NCI-H510A treated with DMSO at 0.1 percent for 48 hours (cell line): ENCODE results near the gene INTU.
"Not testable (repeated sequence)": the region's sequence is repeated elsewhere in the genome, so short reads cannot be mapped to it uniquely, and the experiment has no call there.

Experiments
- DNase-seq: peaks from one replicate; lab custom pipeline; 2025; lab: John Stamatoyannopoulos, UW

The INTU gene

GRCh38 chr4:127632420-127633403 lies at the start of gene INTU:
Gene INTU, plus strand, starts transcription at chr4:127632957. Its CDS starts 78 bp downstream, at chr4:127633035.
- peak; percentile 77 for DNase-seq

GRCh38 chr4:127586496-127586895 lies 46.3 kb upstream of the INTU start:
- not testable (repeated sequence) for DNase-seq

GRCh38 chr4:127586922-127587571 lies 45.7 kb upstream of the INTU start:
- peak; percentile 34 for DNase-seq

GRCh38 chr4:127589153-127589552 lies 43.6 kb upstream of the INTU start:
- not testable (repeated sequence) for DNase-seq

- no peak for DNase-seq
Measured at GRCh38 chr4:127598656-127599055, 34.1 kb upstream of the INTU start.

- peak; percentile 1 for DNase-seq
Measured at GRCh38 chr4:127601029-127601428, 31.7 kb upstream of the INTU start.

GRCh38 chr4:127604949-127605709 lies 27.6 kb upstream of the INTU start:
- DNase-seq = peak; percentile 67

- DNase-seq = no peak
Measured at GRCh38 chr4:127606823-127607222, 25.9 kb upstream of the INTU start.

- no peak for DNase-seq
Measured at GRCh38 chr4:127609484-127609883, 23.3 kb upstream of the INTU start.

GRCh38 chr4:127610488-127610887 lies 22.3 kb upstream of the INTU start:
- DNase-seq = no peak

GRCh38 chr4:127616898-127617297 lies 15.9 kb upstream of the INTU start:
- no peak for DNase-seq

- no peak for DNase-seq
Measured at GRCh38 chr4:127618427-127618826, 14.3 kb upstream of the INTU start.

- DNase-seq = peak; percentile 7
Measured at GRCh38 chr4:127622621-127622920, 10.2 kb upstream of the INTU start.

GRCh38 chr4:127622921-127623796 lies 9.6 kb upstream of the INTU start:
- no peak for DNase-seq

- DNase-seq = no peak
Measured at GRCh38 chr4:127623797-127624083, 9.0 kb upstream of the INTU start.

- peak; percentile 12 for DNase-seq
Measured at GRCh38 chr4:127624173-127624572, 8.6 kb upstream of the INTU start.

- no peak for DNase-seq
Measured at GRCh38 chr4:127629371-127629770, 3.4 kb upstream of the INTU start.

GRCh38 chr4:127630152-127630551 lies 2.6 kb upstream of the INTU start:
- DNase-seq = no peak

GRCh38 chr4:127631420-127631819 lies 1.3 kb upstream of the INTU start:
- no peak for DNase-seq

GRCh38 chr4:127634181-127634580 lies 1.4 kb downstream of the INTU start:
- DNase-seq = no peak

- no peak for DNase-seq
Measured at GRCh38 chr4:127641524-127641923, 8.8 kb downstream of the INTU start.

GRCh38 chr4:127642169-127642568 lies 9.4 kb downstream of the INTU start:
- DNase-seq = no peak
